Testis (tissue), 2 donors: Measurements from ENCODE around the gene DGUOK.

Experiments used
- POLR2A ChIP-seq: fragments of 450-650 bp; IDR thresholded peaks from one replicate; pipeline ENCODE4 v1.6.1; 2017; ENCODE audit warnings: antibody characterized with exemption, mild to moderate bottlenecking, moderate library complexity
- TF ChIP-seq, protein P1 (sequence below), 3 experiments: fragments of 450-650 bp in 2 of 3; fragments of 200-600 bp in 1 of 3; sonication (generic) in 1 of 3; IDR thresholded peaks; one replicate each; pipeline ENCODE4 v1.5.1; 2016 to 2019; ENCODE audit warnings: antibody characterized with exemption in 3 of 3, mild to moderate bottlenecking in 2 of 3, moderate library complexity in 1 of 3

DNA sequence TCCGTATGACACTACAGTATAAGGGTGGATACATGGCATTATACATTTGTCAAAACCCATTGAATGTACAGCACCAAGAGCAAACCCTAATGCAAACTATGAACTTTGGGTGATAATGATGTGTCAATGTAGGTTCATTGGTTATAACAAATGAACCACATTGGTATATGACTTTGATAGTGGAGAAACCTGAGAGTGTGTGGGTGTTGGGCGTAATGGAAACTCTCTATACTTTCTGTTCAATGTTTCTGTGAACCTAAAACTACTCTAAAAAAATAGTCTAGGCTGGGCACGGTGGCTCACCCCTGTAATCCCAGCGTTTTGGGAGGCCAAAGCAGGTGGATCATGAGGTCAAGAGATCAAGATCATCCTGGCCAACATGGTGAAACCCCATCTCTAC, 40.3 kb upstream of the DGUOK start:
- no peak for TF ChIP-seq POLR2A
- TF ChIP-seq, protein P1, sequence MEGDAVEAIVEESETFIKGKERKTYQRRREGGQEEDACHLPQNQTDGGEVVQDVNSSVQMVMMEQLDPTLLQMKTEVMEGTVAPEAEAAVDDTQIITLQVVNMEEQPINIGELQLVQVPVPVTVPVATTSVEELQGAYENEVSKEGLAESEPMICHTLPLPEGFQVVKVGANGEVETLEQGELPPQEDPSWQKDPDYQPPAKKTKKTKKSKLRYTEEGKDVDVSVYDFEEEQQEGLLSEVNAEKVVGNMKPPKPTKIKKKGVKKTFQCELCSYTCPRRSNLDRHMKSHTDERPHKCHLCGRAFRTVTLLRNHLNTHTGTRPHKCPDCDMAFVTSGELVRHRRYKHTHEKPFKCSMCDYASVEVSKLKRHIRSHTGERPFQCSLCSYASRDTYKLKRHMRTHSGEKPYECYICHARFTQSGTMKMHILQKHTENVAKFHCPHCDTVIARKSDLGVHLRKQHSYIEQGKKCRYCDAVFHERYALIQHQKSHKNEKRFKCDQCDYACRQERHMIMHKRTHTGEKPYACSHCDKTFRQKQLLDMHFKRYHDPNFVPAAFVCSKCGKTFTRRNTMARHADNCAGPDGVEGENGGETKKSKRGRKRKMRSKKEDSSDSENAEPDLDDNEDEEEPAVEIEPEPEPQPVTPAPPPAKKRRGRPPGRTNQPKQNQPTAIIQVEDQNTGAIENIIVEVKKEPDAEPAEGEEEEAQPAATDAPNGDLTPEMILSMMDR (IDR thresholded peaks at IDR 0.05), result no peak
